ENCODE measurements around the gene TPRG1. TPM values are rescaled to one million over a fixed set of nuclear protein-coding genes. Genes with fewer than 3 reads are reported as not detected.

The TPRG1 gene
- total and polyA plus RNA-seq, 2 donors (not counting 1 experiment from before 2014, with no cell fraction given): 0.21 to 0.39 TPM

- Histone ChIP-seq H3K4me3 (ENCODE audit: control extremely low read depth in 1 of 5, extremely low read depth in 1 of 5, insufficient read depth in 1 of 5, low read depth in 2 of 5, low read length in 4 of 5) (no peak overlapping the region), H3K36me3 (replicated peaks in 1 of 2; ENCODE audit: control extremely low read depth in 1 of 2, control insufficient read depth in 1 of 2, extremely low read depth in 1 of 2, insufficient read depth in 2 of 2, low read length in 1 of 2) (no peaks in the 10 kb centered on the region), H3K4me1 (ENCODE audit: control insufficient read depth in 2 of 2, insufficient read depth in 2 of 2, low read length in 2 of 2) (no peaks in the 10 kb centered on the region), H3K27me3 (replicated peaks in 1 of 4; ENCODE audit: control extremely low read depth in 1 of 4, control insufficient read depth in 3 of 4, insufficient read depth in 4 of 4, low read length in 3 of 4) (no peaks in the 10 kb centered on the region), H3K4me2 (replicated peaks; ENCODE audit: low read depth, low read length, poor library complexity, severe bottlenecking) (no peak overlapping the region), H4K20me1 (ENCODE audit: control insufficient read depth, insufficient read depth, low read length, poor library complexity, severe bottlenecking) (no peaks in the 10 kb centered on the region), H3K79me2 (ENCODE audit: control insufficient read depth, insufficient read depth, low read length) (no peaks in the 10 kb centered on the region), H3K9ac (ENCODE audit: low read length) (no peak overlapping the region), H3K27ac (ENCODE audit: low read length in 2 of 2) (no peak overlapping the region), H2AFZ (ENCODE audit: insufficient read depth, low read depth, low read length, poor library complexity, severe bottlenecking) (no peak overlapping the region), H3K9me3 (ENCODE audit: control extremely low read depth in 1 of 3, control insufficient read depth in 2 of 3, insufficient read depth in 1 of 3, low read length in 2 of 3) (no peaks in the 10 kb centered on the region)
- ChIA-PET POLR2A (no interaction called here), CTCF (interaction anchor here (0.9 to 7.1 kb wide), 11 partner anchors 11 to 1830 kb away, joined by 3 to 74 read pairs (median 4); no protein-coding TSS in a partner anchor)
- TF ChIP-seq CTCF (IDR thresholded peaks at IDR 0.05) (no peak), EZH2 (IDR thresholded peaks at IDR 0.05; ENCODE audit: borderline replicate concordance, insufficient read depth, low read depth, low read length, poor library complexity, severe bottlenecking) (no peak)
- Mint-ChIP-seq H3K4me1 (no peaks in the 10 kb centered on the region), H3K4me3 (no peak overlapping the region), H3K9me3 (ENCODE audit: insufficient read depth) (no peaks in the 10 kb centered on the region), H3K27ac (no peak overlapping the region), H3K27me3 (peaks cover 32% of the 10 kb centered on the region)
- intact Hi-C loops (cut with micrococcal nuclease): loop anchor here (2.0 to 5.0 kb wide), 2 partner anchors 194 to 1832 kb away; no protein-coding TSS in a partner anchor
- no peak for ATAC-seq (ENCODE audit: low read depth)
- whole genome bisulfite sequencing (ENCODE audit: insufficient coverage): 86% methylated on average over 1 of the region's 3 CpGs
- DNase-seq: no peak
Measured at GRCh38 chr3:189149203-189149602, 22.6 kb upstream of the TPRG1 start.

GRCh38 chr3:189157232-189158007 is 14.4 kb upstream of the TPRG1 start:
- Mint-ChIP-seq H3K4me1 (no peaks in the 10 kb centered on the region), H3K27ac (no peak overlapping the region), H3K27me3 (peaks cover 39% of the 10 kb centered on the region), H3K9me3 (ENCODE audit: insufficient read depth) (no peaks in the 10 kb centered on the region), H3K4me3 (no peak overlapping the region)
- ChIA-PET CTCF (no interaction called here), POLR2A (no interaction called here)
- WGBS (ENCODE audit: insufficient coverage): 82% methylated on average over 8 of the region's 11 CpGs
- TF ChIP-seq CTCF (IDR thresholded peaks at IDR 0.05) (no peak), EZH2 (IDR thresholded peaks at IDR 0.05; ENCODE audit: borderline replicate concordance, insufficient read depth, low read depth, low read length, poor library complexity, severe bottlenecking) (no peak)
- Histone ChIP-seq H3K4me3 (ENCODE audit: control extremely low read depth in 1 of 5, extremely low read depth in 1 of 5, insufficient read depth in 1 of 5, low read depth in 2 of 5, low read length in 4 of 5) (no peak overlapping the region), H3K27me3 (replicated peaks in 1 of 4; ENCODE audit: control extremely low read depth in 1 of 4, control insufficient read depth in 3 of 4, insufficient read depth in 4 of 4, low read length in 3 of 4) (peaks cover 0 to 5% (median 0%) of the 10 kb centered on the region in 4 experiments), H3K4me2 (replicated peaks; ENCODE audit: low read depth, low read length, poor library complexity, severe bottlenecking) (no peak overlapping the region), H3K79me2 (ENCODE audit: control insufficient read depth, insufficient read depth, low read length) (no peaks in the 10 kb centered on the region), H3K36me3 (replicated peaks in 1 of 2; ENCODE audit: control extremely low read depth in 1 of 2, control insufficient read depth in 1 of 2, extremely low read depth in 1 of 2, insufficient read depth in 2 of 2, low read length in 1 of 2) (no peaks in the 10 kb centered on the region), H3K4me1 (ENCODE audit: control insufficient read depth in 2 of 2, insufficient read depth in 2 of 2, low read length in 2 of 2) (no peaks in the 10 kb centered on the region), H3K9ac (ENCODE audit: low read length) (no peak overlapping the region), H3K27ac (ENCODE audit: low read length in 2 of 2) (no peak overlapping the region), H3K9me3 (ENCODE audit: control extremely low read depth in 1 of 3, control insufficient read depth in 2 of 3, insufficient read depth in 1 of 3, low read length in 2 of 3) (no peaks in the 10 kb centered on the region), H2AFZ (ENCODE audit: insufficient read depth, low read depth, low read length, poor library complexity, severe bottlenecking) (no peak overlapping the region), H4K20me1 (ENCODE audit: control insufficient read depth, insufficient read depth, low read length, poor library complexity, severe bottlenecking) (no peaks in the 10 kb centered on the region)
- DNase-seq: no peak
- ATAC-seq (ENCODE audit: low read depth): no peak
- intact Hi-C loops (cut with micrococcal nuclease): no loop called here

All from B cell (primary cell).